ENCODE results near the gene ZNF219. TPM values are rescaled to one million over a fixed set of nuclear protein-coding genes. Genes with fewer than 3 reads are reported as not detected.

ZNF219 gene
- total RNA-seq, 1 experiment from 2014 or later: 149 TPM

DNA sequence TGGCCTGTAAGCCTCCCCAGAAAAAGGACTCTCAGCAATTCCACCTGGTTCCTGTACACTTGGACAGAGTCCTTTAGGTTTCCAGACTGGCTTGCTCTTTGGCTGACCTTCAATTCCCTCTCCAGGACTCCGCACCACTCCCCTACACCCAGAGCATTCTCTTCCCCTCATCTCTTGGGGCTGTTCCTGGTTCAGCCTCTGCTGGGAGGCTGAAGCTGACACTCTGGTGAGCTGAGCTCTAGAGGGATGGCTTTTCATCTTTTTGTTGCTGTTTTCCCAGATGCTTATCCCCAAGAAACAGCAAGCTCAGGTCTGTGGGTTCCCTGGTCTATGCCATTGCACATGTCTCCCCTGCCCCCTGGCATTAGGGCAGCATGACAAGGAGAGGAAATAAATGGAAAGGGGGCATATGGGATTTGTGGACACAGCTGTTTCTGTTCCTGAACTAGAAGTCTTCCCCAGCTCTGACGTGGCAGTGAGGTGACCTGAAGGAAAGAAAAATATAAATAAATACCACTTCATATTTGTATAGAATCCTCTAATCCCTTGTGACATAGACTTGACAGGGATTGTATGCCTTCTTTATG lies 55.0 kb downstream of the ZNF219 start (continued):
- no peak for TF ChIP-seq CTCF (IDR thresholded peaks at IDR 0.05)
- TF ChIP-seq CREB1 (CRISPR knock-in tag; IDR thresholded peaks at IDR 0.05): no peak
- no peak for TF ChIP-seq MXD4 (CRISPR knock-in tag; IDR thresholded peaks at IDR 0.05; ENCODE audit: borderline replicate concordance)
- TF ChIP-seq ZNF263 (CRISPR knock-in tag; IDR thresholded peaks at IDR 0.05; ENCODE audit: low read depth): no peak
- TF ChIP-seq STAT6 (CRISPR knock-in tag; conservative IDR thresholded peaks at IDR 0.05; ENCODE audit: low read depth): no peak
- TF ChIP-seq, protein P1, sequence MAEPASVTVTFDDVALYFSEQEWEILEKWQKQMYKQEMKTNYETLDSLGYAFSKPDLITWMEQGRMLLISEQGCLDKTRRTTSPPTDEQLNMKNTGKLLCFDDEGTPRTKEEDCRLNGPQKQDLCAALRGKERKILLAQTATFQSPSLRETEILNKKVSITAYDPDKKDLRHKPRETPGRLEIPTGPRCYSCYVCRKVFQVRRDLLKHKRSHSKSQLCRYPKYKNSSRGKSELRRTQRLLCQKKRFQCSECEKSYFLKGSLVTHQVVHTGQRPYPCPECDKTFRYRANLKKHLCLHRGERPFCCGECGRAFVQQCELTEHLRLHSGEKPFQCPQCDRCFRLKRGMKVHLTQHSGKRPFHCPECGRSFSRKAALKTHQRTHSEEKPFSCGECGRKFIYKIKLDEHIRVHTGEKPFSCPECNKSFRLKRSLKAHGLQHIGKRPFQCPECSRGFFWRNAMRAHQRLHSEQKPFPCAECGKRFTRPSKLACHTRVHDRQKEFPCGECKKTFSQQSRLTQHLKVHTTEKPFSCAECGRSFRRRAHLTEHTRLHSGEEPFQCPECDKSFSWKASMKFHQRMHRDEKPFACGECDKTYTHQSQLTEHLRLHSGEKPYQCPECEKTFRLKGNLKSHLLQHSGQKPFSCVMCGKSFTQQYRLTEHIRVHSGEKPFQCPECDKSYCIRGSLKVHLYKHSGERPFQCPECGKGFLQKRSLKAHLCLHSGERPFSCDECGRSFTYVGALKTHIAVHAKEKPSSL (CRISPR knock-in tag; conservative IDR thresholded peaks at IDR 0.05): no peak
- TF ChIP-seq, protein P2, sequence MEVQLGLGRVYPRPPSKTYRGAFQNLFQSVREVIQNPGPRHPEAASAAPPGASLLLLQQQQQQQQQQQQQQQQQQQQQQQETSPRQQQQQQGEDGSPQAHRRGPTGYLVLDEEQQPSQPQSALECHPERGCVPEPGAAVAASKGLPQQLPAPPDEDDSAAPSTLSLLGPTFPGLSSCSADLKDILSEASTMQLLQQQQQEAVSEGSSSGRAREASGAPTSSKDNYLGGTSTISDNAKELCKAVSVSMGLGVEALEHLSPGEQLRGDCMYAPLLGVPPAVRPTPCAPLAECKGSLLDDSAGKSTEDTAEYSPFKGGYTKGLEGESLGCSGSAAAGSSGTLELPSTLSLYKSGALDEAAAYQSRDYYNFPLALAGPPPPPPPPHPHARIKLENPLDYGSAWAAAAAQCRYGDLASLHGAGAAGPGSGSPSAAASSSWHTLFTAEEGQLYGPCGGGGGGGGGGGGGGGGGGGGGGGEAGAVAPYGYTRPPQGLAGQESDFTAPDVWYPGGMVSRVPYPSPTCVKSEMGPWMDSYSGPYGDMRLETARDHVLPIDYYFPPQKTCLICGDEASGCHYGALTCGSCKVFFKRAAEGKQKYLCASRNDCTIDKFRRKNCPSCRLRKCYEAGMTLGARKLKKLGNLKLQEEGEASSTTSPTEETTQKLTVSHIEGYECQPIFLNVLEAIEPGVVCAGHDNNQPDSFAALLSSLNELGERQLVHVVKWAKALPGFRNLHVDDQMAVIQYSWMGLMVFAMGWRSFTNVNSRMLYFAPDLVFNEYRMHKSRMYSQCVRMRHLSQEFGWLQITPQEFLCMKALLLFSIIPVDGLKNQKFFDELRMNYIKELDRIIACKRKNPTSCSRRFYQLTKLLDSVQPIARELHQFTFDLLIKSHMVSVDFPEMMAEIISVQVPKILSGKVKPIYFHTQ (CRISPR knock-in tag; IDR thresholded peaks at IDR 0.05): no peak

GRCh38 chr14:21042918-21043317 lies 55.5 kb downstream of the ZNF219 start:
- ATAC-seq (no peak), DNase-seq (ENCODE audit: low spot score) (no peak)
- CTCF ChIA-PET: interaction anchor here (1.1 to 7.0 kb wide), 4 partner anchors 11 to 37 kb away, joined by 5 to 670 read pairs (median 6); no protein-coding TSS in a partner anchor
- H3K4me1 Mint-ChIP-seq: peaks cover 26% of the 10 kb centered on the region
- POLR2A ChIA-PET: no interaction called here
- peaks cover 3% of the 10 kb centered on the region; the same call in 1 of the 2 replicates for H3K27me3 Mint-ChIP-seq (ENCODE audit: low read depth)
- no peaks in the 10 kb centered on the region for H3K9me3 Mint-ChIP-seq
- no peak overlapping the region for H3K4me3 Mint-ChIP-seq
- no peaks in the 10 kb centered on the region for H3K36me3 Mint-ChIP-seq
- TF ChIP-seq E2F4 (CRISPR knock-in tag; IDR thresholded peaks at IDR 0.05; ENCODE audit: borderline replicate concordance, low read depth): no peak
- TF ChIP-seq HMGA2 (CRISPR knock-in tag; IDR thresholded peaks at IDR 0.05): no peak
- TF ChIP-seq ELF4 (CRISPR knock-in tag; IDR thresholded peaks at IDR 0.05; ENCODE audit: low read depth): no peak
- TF ChIP-seq ERG (CRISPR knock-in tag; IDR thresholded peaks at IDR 0.05): no peak
- no peak for TF ChIP-seq JUN (CRISPR knock-in tag; IDR thresholded peaks at IDR 0.05)
- TF ChIP-seq FOXP1 (CRISPR knock-in tag; IDR thresholded peaks at IDR 0.05; ENCODE audit: borderline replicate concordance): no peak
- TF ChIP-seq NFE2L1 (CRISPR knock-in tag; IDR thresholded peaks at IDR 0.05): no peak
- no peak overlapping the region for H3K27ac Mint-ChIP-seq

Data from WTC11 (cell line).